Stimulated activated CD4-positive, alpha-beta T cell treated with anti-CD3 and anti-CD28 coated beads, Interleukin-1b, Interleukin-23, amount 100 ng/mL, for 1 hour (primary cell): Measurements from ENCODE around the gene MCF2L2.

Experiments used
- DNase-seq, 2 donors: peaks; one replicate each; pipeline ENCODE4 v3.0.0-alpha.2; 2020; ENCODE audit warnings: low read depth in 2 of 2

The MCF2L2 gene

GRCh38 chr3:183293966-183294365 is 134.5 kb downstream of the MCF2L2 start:
- no peak for DNase-seq

GRCh38 chr3:183291497-183292031 is 136.9 kb downstream of the MCF2L2 start:
- DNase-seq: no peak

GRCh38 chr3:183290216-183290615 is 138.2 kb downstream of the MCF2L2 start:
- no peak for DNase-seq

GRCh38 chr3:183288117-183288516 is 140.3 kb downstream of the MCF2L2 start:
- DNase-seq: no peak

- no peak for DNase-seq
Observed at GRCh38 chr3:183287301-183287971, 141.0 kb downstream of the MCF2L2 start.

DNA sequence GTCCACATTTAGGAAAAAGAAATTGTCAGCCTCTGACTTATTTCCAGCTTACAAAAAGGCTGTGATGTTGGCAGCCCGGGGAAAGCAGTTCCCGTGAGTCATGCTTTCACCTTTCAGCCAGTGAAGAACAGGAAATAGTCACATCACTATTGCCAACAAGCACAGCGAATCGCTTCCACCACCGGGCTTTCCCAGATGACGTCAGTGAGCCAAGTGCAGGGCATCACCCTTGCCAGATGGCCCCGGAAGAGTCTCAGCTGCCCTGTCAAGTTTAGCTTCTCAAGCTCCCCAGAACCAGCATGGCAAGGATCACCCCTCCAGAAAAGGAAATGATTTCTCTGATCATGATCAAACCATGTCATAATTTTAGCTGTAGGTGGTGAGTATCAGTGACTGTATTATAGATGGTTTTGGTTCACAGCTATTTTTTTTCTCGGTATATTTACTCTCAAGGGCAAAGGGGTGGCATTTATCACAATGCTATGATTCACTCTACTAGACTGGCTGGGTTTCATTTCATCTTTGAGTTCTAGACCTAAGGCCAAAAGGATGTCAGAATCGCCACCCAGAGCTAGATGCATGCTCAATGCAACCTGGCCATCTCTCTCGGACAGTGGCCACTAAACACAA is 142.5 kb downstream of the MCF2L2 start:
- peak; percentile 77 to 78 for DNase-seq

DNA sequence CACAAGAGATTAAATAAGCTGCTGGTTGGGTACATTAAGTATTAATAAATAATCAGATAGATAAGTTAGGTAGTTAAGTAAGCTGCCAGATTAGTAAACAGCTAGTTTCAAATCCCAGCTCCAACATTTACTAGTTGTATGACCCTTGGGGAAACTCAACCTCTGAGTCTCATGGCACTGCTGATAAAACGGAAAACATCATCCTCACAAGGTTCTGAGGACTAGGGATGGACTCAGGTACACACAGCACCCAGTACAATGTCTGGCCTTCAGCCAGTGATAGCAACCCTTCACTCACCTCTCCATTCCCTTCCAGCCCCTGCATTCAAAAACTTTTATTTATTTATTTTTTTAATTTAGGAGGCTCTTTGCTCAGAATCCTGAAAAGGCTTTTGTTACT is 143.1 kb downstream of the MCF2L2 start:
- no peak for DNase-seq

DNA sequence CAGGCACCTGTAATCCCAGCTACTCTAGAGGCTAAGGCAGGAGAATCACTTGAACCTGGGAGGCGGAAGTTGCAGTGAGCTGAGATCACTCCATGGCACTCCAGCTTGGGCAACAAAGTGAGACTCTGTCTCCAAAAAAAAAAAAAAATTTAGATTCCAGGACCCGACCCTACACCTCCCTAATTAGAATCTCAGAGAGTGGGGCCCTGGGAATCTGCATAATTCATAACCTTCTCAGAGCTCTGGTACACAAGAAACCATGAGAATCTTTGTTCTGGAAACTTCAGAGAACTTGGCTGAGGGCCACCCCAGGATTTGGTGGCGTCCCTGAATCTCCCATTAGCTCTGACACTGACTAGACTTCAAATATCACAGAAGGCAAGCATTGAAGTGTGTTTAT is 143.8 kb downstream of the MCF2L2 start:
- DNase-seq: no peak

DNA sequence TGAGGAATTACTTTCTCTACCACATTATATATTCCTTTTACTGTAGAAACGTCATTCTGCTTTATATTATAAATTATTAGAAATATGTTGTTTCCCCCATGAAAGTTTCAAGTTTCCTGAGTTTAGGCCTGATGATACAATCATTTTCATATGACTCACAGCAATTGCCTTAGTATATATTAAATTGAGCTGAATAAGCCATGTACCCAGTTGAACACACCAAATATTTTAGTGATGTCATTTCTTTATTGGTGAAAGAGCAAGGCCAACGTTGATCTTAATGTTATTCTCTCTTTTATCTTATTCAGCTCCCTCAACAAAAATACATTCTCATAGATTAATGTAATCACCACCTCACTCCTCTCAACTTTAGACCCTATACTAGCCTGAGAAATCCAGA is 144.5 kb downstream of the MCF2L2 start:
- DNase-seq: no peak

DNA sequence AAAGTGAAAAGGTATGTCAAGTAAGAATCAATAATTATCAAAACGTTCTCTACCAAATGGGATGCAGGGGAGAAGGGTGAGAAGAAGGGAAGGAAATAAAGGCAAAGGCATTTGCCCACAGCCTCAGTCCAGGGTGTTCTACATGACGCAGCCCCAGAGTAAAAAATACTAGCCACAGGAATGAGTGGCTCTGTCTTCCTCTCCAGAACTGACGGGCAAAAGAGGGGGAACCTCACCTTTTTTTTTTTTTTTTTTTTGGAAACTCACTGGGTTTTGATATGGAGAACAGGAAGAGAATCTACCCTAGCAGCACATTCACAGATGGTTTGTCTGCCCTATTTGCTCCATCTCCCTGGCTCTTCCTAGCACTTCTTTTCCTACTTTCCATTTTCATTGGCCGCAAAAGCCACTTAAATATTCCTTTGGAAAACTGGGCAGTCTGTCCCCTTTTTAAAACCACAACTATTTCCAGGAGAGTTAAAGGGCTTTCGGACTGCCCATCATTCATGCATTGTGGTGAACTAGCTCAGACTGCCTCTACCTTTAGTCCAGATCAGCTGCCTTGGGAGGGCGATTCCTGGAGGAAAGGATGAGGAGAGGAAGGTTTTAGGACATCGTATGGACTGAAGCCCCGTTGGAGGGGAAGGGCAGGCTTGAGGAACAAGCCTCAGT is 147.2 kb downstream of the MCF2L2 start:
- no peak for DNase-seq

DNA sequence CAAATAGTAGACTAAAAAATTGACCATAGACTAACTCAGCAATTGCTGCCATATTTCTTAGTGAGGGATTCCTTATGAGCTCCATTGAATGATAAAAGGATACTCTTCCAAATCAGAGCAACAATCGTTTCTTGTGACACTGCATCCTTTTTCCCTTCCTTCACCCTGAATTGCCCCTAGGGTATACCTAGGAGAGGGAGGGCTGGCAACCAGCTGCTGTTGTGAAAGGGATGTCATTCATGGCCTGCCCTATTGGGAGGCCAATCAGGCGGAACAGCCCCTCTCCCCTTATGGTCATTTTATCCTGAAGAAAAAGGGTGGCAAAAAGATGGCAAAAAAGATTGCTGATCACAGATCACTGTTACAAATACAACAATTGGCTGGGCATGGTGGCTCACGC is 149.0 kb downstream of the MCF2L2 start:
- no peak for DNase-seq

- no peak for DNase-seq
Observed at GRCh38 chr3:183278479-183279088, 149.8 kb downstream of the MCF2L2 start.

- DNase-seq: no peak
Observed at GRCh38 chr3:183277260-183277659, 151.2 kb downstream of the MCF2L2 start.

- no peak for DNase-seq
Observed at GRCh38 chr3:183275937-183276336, 152.5 kb downstream of the MCF2L2 start.

GRCh38 chr3:183275418-183275817 is 153.0 kb downstream of the MCF2L2 start:
- no peak for DNase-seq

DNA sequence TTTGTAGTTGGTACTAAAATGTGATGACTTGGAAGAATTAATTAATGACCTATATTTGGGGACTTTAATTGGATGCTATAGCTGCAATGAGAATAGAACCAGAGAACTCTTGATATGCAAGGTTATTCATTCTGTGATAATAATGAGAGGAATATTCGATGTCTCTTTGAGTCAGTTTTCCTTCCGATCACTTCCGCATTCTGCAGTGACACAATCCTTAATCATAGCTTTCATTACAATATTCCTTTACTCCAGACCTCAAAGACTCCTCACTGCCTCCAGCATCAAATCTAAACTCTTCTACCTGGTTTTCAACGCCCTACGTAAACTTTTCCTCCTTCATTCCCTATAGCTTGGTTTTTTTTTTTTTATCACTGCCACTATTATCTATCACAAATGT is 153.8 kb downstream of the MCF2L2 start:
- DNase-seq: no peak

DNA sequence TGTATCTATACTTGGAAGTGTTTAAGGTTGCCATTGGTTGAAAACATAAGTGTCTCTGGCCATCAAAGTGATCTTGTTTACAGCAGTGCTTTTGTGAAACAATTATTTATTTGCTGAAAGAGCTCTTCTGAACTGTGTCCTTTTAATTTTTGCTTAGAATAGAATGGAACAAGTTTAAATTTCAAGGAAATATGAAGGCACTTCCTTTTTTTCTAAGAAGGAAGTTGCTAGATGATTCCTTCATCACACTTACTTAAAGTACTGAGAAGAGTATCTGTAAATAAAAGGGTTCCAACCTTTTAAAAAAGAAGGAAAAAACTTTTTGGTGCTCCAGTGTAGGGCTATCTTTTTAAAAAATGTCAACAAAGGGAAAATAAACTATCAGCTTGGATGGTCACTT is 155.6 kb downstream of the MCF2L2 start:
- DNase-seq: no peak

- DNase-seq: no peak
Observed at GRCh38 chr3:183272142-183272541, 156.3 kb downstream of the MCF2L2 start.

DNA sequence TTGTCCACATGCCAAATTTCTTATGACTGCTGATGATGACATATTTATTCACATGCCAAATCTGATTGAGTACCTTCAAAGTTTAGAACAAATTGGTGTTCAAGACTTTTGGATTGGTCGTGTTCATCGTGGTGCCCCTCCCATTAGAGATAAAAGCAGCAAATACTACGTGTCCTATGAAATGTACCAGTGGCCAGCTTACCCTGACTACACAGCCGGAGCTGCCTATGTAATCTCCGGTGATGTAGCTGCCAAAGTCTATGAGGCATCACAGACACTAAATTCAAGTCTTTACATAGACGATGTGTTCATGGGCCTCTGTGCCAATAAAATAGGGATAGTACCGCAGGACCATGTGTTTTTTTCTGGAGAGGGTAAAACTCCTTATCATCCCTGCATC is 158.1 kb downstream of the MCF2L2 start:
- no peak for DNase-seq

DNA sequence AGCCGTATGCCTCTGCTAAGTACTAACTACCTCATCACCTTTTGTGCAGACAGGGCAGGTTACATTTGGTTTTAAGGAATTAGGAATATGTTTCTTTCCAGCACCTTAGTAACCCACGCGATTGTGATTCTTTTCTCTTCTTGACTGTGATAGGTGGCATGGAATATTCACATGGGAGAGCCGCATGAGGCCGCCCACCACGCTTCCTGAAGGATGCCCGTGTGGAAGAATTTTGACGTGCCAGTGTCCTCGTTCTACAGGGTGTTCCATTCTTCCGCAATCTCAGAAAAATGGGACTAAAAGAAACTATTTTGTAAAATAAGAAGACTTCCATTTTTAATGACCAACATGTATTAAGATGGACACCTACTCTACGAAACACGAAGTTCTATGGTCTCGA is 159.1 kb downstream of the MCF2L2 start:
- DNase-seq: no peak

DNA sequence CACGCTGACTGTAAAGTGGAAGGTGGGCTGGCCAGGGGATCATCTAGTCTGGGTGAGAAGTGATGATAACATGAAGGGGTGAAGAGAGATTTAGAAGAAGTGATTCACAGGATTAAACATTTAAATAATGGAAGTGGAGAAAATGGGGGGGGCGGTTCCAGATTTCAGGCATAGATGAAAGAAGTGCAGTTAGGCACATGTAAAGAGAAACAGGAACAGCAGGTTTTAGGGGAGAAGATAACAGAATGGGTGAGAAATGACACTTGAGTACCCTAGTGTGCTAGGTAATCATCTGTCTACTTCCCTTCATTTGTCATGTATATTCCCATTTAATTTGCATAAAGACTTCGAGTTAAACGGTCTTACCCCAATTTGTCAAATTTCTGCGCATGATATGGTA is 160.1 kb downstream of the MCF2L2 start:
- no peak for DNase-seq

DNA sequence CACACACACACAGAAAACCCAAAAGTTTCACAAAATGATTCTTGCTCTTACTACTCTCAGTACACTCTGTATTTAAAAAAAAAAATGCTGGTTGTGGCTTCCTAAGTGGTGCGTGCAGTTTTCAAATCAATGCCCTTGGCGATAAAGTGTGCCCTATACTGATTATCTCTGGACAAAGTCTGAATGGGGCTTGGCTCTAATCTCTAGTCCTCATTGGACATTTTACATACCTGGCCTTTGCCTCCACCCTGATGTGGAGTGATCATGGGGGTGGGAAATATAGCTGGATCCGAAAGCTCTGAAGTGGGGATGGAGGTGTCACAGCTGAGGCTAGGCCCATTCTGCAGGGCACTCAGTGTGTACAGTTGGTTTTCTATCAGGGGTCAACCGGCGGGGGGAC is 161.3 kb downstream of the MCF2L2 start:
- DNase-seq: no peak

GRCh38 chr3:183266454-183266853 is 162.0 kb downstream of the MCF2L2 start:
- DNase-seq: no peak
